CD4-positive, alpha-beta T cell treated with Interleukin-6 at 100 ng/mL for 8 hours (primary cell): ENCODE results near the gene DSG2.

Experiments
- DNase-seq: peaks from one replicate; pipeline ENCODE4 v3.0.0-alpha.2; 2020; ENCODE audit warnings: mixed read lengths, low spot score

The DSG2 gene

DNA sequence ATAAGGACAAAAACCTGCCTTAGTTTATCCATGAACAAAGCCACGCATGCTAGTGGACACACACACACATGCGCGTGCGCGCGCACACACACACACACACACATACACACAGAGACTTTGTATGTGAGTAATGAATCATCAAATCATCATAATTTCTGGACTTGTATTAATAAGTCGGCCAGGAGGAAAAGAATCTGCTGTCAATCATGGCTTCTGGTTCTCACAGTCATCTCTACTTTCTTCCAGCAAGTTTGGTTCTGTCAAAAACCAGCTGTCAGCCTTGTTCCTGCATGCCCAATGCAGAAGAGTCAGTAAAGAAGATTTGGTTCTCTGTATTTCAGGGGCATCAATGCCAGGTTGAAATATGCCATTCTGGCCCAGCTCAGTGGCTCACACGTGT is 92.6 kb downstream of the DSG2 start:
- DNase-seq, result no peak

DNA sequence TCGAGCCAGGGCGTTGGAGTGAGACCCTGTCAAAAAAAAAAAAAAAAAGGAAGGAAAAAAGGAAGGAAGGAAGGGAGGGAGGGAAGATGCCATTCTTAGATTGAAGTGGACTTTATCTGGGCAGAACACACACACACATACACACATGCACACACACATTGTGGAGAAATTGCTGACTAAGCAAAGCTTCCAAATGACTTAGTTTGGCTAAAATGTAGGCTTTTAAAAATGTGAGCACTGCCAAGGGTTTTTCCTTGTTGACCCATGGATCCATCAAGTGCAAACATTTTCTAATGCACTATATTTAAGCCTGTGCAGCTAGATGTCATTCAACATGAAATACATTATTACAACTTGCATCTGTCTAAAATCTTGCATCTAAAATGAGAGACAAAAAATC is 93.1 kb downstream of the DSG2 start:
- DNase-seq, result no peak

DNA sequence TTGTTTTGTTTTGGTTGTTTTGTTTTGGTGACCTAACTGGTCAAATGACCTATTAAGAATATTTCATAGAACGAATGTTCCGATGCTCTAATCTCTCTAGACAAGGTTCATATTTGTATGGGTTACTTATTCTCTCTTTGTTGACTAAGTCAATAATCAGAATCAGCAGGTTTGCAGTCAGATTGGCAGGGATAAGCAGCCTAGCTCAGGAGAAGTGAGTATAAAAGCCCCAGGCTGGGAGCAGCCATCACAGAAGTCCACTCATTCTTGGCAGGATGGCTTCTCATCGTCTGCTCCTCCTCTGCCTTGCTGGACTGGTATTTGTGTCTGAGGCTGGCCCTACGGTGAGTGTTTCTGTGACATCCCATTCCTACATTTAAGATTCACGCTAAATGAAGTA is 93.7 kb downstream of the DSG2 start, which contains the start of gene TTR:
TSS of gene TTR (plus strand) at position 250 of the 400 bp plus-strand sequence. CDS start at position 276, 26 bp downstream.
- no peak for DNase-seq

DNA sequence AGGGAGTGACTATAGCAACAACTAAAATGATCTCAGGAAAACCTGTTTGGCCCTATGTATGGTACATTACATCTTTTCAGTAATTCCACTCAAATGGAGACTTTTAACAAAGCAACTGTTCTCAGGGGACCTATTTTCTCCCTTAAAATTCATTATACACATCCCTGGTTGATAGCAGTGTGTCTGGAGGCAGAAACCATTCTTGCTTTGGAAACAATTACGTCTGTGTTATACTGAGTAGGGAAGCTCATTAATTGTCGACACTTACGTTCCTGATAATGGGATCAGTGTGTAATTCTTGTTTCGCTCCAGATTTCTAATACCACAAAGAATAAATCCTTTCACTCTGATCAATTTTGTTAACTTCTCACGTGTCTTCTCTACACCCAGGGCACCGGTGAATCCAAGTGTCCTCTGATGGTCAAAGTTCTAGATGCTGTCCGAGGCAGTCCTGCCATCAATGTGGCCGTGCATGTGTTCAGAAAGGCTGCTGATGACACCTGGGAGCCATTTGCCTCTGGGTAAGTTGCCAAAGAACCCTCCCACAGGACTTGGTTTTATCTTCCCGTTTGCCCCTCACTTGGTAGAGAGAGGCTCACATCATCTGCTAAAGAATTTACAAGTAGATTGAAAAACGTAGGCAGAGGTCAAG is 94.7 kb downstream of the DSG2 start:
- DNase-seq, result no peak

DNA sequence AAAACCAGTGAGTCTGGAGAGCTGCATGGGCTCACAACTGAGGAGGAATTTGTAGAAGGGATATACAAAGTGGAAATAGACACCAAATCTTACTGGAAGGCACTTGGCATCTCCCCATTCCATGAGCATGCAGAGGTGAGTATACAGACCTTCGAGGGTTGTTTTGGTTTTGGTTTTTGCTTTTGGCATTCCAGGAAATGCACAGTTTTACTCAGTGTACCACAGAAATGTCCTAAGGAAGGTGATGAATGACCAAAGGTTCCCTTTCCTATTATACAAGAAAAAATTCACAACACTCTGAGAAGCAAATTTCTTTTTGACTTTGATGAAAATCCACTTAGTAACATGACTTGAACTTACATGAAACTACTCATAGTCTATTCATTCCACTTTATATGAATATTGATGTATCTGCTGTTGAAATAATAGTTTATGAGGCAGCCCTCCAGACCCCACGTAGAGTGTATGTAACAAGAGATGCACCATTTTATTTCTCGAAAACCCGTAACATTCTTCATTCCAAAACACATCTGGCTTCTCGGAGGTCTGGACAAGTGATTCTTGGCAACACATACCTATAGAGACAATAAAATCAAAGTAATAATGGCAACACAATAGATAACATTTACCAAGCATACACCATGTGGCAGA is 97.3 kb downstream of the DSG2 start:
- no peak for DNase-seq

DNA sequence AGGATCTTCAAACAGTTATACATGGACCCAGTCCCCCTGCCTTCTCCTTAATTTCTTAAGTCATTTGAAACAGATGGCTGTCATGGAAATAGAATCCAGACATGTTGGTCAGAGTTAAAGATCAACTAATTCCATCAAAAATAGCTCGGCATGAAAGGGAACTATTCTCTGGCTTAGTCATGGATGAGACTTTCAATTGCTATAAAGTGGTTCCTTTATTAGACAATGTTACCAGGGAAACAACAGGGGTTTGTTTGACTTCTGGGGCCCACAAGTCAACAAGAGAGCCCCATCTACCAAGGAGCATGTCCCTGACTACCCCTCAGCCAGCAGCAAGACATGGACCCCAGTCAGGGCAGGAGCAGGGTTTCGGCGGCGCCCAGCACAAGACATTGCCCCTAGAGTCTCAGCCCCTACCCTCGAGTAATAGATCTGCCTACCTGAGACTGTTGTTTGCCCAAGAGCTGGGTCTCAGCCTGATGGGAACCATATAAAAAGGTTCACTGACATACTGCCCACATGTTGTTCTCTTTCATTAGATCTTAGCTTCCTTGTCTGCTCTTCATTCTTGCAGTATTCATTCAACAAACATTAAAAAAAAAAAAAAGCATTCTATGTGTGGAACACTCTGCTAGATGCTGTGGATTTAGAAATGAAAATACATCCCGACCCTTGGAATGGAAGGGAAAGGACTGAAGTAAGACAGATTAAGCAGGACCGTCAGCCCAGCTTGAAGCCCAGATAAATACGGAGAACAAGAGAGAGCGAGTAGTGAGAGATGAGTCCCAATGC is 98.3 kb downstream of the DSG2 start:
- DNase-seq, result no peak

DNA sequence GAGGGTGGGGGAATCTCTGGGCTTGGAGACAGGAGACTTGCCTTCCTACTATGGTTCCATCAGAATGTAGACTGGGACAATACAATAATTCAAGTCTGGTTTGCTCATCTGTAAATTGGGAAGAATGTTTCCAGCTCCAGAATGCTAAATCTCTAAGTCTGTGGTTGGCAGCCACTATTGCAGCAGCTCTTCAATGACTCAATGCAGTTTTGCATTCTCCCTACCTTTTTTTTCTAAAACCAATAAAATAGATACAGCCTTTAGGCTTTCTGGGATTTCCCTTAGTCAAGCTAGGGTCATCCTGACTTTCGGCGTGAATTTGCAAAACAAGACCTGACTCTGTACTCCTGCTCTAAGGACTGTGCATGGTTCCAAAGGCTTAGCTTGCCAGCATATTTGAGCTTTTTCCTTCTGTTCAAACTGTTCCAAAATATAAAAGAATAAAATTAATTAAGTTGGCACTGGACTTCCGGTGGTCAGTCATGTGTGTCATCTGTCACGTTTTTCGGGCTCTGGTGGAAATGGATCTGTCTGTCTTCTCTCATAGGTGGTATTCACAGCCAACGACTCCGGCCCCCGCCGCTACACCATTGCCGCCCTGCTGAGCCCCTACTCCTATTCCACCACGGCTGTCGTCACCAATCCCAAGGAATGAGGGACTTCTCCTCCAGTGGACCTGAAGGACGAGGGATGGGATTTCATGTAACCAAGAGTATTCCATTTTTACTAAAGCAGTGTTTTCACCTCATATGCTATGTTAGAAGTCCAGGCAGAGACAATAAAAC is 100.2 kb downstream of the DSG2 start:
- no peak for DNase-seq
